CD14-positive monocyte (primary cell): ENCODE data around the gene ELOVL3. TPM values are rescaled to one million over a fixed set of nuclear protein-coding genes. Genes with fewer than 3 reads are reported as not detected.

ENCODE experiments used
- DNase-seq, 3 donors: peaks; one replicate each; pipeline ENCODE4 v3.0.0-alpha.2; 2011 to 2022
- H2AFZ ChIP-seq: 2 replicates; pipeline ENCODE4 v1.6.0; 2012; ENCODE audit warnings: mild to moderate bottlenecking, low read depth, low read length, inconsistent platforms; ENCODE audit not compliant: insufficient read depth, poor library complexity, severe bottlenecking
- H3K27ac ChIP-seq, 2 donors: 1 replicate in 1 of 2; 2 replicates in 1 of 2; pipeline ENCODE4 v1.5.1; 2012 to 2013; ENCODE audit warnings: low read length in 2 of 2, control low read depth in 1 of 2, inconsistent platforms in 1 of 2, low read depth in 1 of 2, mild to moderate bottlenecking in 1 of 2
- H3K27me3 ChIP-seq, 2 donors: one replicate each; pipeline versions ENCODE4 v1.6.0 to v1.6.1; 2011 to 2013; ENCODE audit warnings: low read length in 2 of 2; ENCODE audit not compliant: control insufficient read depth in 2 of 2, insufficient read depth in 2 of 2
- H3K36me3 ChIP-seq, 2 donors: replicated peaks in 1 of 2; 1 replicate in 1 of 2; 2 replicates in 1 of 2; pipeline versions ENCODE4 v1.5.1 to v1.6.1; 2012 to 2013; ENCODE audit warnings: low read length in 2 of 2, control low read depth in 1 of 2, inconsistent platforms in 1 of 2, mild to moderate bottlenecking in 1 of 2; ENCODE audit not compliant: insufficient read depth in 2 of 2, control insufficient read depth in 1 of 2
- H3K4me1 ChIP-seq, 2 donors: 1 replicate in 1 of 2; 2 replicates in 1 of 2; pipeline versions ENCODE4 v1.5.1 to v1.6.1; 2012 to 2013; ENCODE audit warnings: low read length in 2 of 2, control low read depth in 1 of 2, inconsistent platforms in 1 of 2, mild to moderate bottlenecking in 1 of 2, moderate library complexity in 1 of 2; ENCODE audit not compliant: insufficient read depth in 2 of 2, control insufficient read depth in 1 of 2
- H3K4me2 ChIP-seq: replicated peaks from 2 replicates; pipeline ENCODE3; 2012; ENCODE audit warnings: low read length, moderate library complexity, mild to moderate bottlenecking; ENCODE audit not compliant: poor library complexity, severe bottlenecking; ENCODE audit errors: extremely low read depth
- H3K4me3 ChIP-seq, 3 experiments: fragments of 200-600 bp in 1 of 3; sonication (generic) in 1 of 3; replicated peaks in 1 of 3; 1 replicate in 2 of 3; 2 replicates in 1 of 3; pipeline ENCODE4 v1.5.1; 2011 to 2013; ENCODE audit warnings: low read length in 3 of 3, mild to moderate bottlenecking in 3 of 3, control low read depth in 2 of 3, low read depth in 2 of 3, inconsistent platforms in 1 of 3, moderate library complexity in 1 of 3
- H3K79me2 ChIP-seq: 2 replicates; pipeline ENCODE4 v1.6.0; 2012; ENCODE audit warnings: mild to moderate bottlenecking, control low read depth, inconsistent platforms, low read length, moderate library complexity; ENCODE audit not compliant: insufficient read depth
- H3K9ac ChIP-seq: 2 replicates; pipeline ENCODE4 v1.6.0; 2017; ENCODE audit warnings: low read length, mild to moderate bottlenecking; ENCODE audit not compliant: insufficient read depth, poor library complexity, severe bottlenecking
- H3K9me3 ChIP-seq, 2 donors: replicated peaks in 1 of 2; 1 replicate in 1 of 2; 2 replicates in 1 of 2; pipeline versions ENCODE4 v1.5.1 to v1.6.1; 2012 to 2013; ENCODE audit warnings: low read length in 2 of 2, control low read depth in 1 of 2; ENCODE audit not compliant: control insufficient read depth in 1 of 2, insufficient read depth in 1 of 2
- H4K20me1 ChIP-seq: 2 replicates; pipeline ENCODE4 v1.6.0; 2012; ENCODE audit warnings: mild to moderate bottlenecking, low read length, control low read depth, moderate library complexity; ENCODE audit not compliant: insufficient read depth
- H3K27ac Mint-ChIP-seq, 7 donors: one replicate each; pipeline ENCODE4 v1.8.0; 2020; ENCODE audit warnings: mild to moderate bottlenecking in 7 of 7, mixed read lengths in 7 of 7, moderate library complexity in 6 of 7, inconsistent platforms in 2 of 7
- H3K27me3 Mint-ChIP-seq, 3 donors: one replicate each; pipeline ENCODE4 v1.8.0; 2021 to 2022; ENCODE audit warnings: low read depth in 3 of 3, mild to moderate bottlenecking in 3 of 3, mixed read lengths in 3 of 3, moderate library complexity in 3 of 3, inconsistent platforms in 1 of 3
- H3K36me3 Mint-ChIP-seq, 2 donors: one replicate each; pipeline ENCODE4 v1.8.0; 2020; ENCODE audit warnings: mixed read lengths in 2 of 2, inconsistent platforms in 1 of 2, mild to moderate bottlenecking in 1 of 2
- H3K4me1 Mint-ChIP-seq: one replicate; pipeline ENCODE4 v1.8.0; 2020; ENCODE audit warnings: mild to moderate bottlenecking, mixed read lengths
- H3K4me3 Mint-ChIP-seq, 2 donors: one replicate each; pipeline ENCODE4 v1.8.0; 2020; ENCODE audit warnings: mild to moderate bottlenecking in 2 of 2, mixed read lengths in 2 of 2, moderate library complexity in 1 of 2
- H3K9me3 Mint-ChIP-seq, 7 donors: one replicate each; pipeline ENCODE4 v1.8.0; 2020 to 2022; ENCODE audit warnings: mixed read lengths in 7 of 7, mild to moderate bottlenecking in 6 of 7, moderate library complexity in 6 of 7, inconsistent platforms in 2 of 7
- WGBS: methylation state at CpG from one replicate; pipeline ENCODE4 v1.1.5; 2013; ENCODE audit warnings: missing lambda C conversion rate; ENCODE audit not compliant: insufficient coverage; 5-methylcytosine and 5-hydroxymethylcytosine counted together
- intact Hi-C, 2 donors: fragments of 100-400 bp; cut with micrococcal nuclease; formaldehyde crosslinking; loops; one replicate each; pipeline versions ENCODE4 v1.15.0 to v1.15.1; 2023
- polyA plus RNA-seq, 3 donors: library from polyadenylated mRNA; depleted of rRNA in 1 of 3; unstranded in 2 of 3; stranded (reverse) in 1 of 3; fragments of 300-500 nt in 2 of 3; fragments of >200 nt in 1 of 3; fragmentation: Illumina TruSeq in 2 of 3; gene quantifications; 1 replicate in 2 of 3; 2 replicates in 1 of 3; pipeline ENCODE4 v1.2.3, GENCODE V29; 2012 to 2021
- TF ChIP-seq, protein P1 (sequence below): fragments of 200-600 bp; IDR thresholded peaks from one replicate; pipeline ENCODE4 v1.8.0; 2022; ENCODE audit warnings: antibody characterized with exemption, mild to moderate bottlenecking

ELOVL3 gene
- polyA plus RNA-seq, 3 donors: 1.5 to 3.2 (median 2.2) TPM

GRCh38 chr10:102222797-102223196 lies 3.3 kb upstream of the ELOVL3 start:
- intact Hi-C loops: loop anchor here in 1 of 2 donors (10.0 kb wide), 1 partner anchor 282 kb away; the partner anchor contains the start of genes ACTR1A and SUFU
- Histone ChIP-seq H3K4me1 (peaks cover 22 to 24% of the 10 kb centered on the region in 2 donors), H4K20me1 (peaks cover 3% of the 10 kb centered on the region), H3K4me3 (no peak overlapping the region), H3K27ac (no peak overlapping the region), H3K9me3 (no peaks in the 10 kb centered on the region), H3K9ac (no peak overlapping the region), H3K27me3 (peaks cover 0 to 4% of the 10 kb centered on the region in 2 donors), H3K79me2 (no peaks in the 10 kb centered on the region), H3K4me2 (no peak overlapping the region), H2AFZ (no peak overlapping the region), H3K36me3 (no peaks in the 10 kb centered on the region)
- peaks cover 6 to 27% (median 22%) of the 10 kb centered on the region in 3 donors for H3K27me3 Mint-ChIP-seq
- H3K36me3 Mint-ChIP-seq: no peaks in the 10 kb centered on the region
- no peak for DNase-seq
- no peaks in the 10 kb centered on the region for H3K9me3 Mint-ChIP-seq
- H3K4me3 Mint-ChIP-seq: no peak overlapping the region
- 97% methylated on average over 3 of the region's 5 CpGs for WGBS
- TF ChIP-seq, protein P1, sequence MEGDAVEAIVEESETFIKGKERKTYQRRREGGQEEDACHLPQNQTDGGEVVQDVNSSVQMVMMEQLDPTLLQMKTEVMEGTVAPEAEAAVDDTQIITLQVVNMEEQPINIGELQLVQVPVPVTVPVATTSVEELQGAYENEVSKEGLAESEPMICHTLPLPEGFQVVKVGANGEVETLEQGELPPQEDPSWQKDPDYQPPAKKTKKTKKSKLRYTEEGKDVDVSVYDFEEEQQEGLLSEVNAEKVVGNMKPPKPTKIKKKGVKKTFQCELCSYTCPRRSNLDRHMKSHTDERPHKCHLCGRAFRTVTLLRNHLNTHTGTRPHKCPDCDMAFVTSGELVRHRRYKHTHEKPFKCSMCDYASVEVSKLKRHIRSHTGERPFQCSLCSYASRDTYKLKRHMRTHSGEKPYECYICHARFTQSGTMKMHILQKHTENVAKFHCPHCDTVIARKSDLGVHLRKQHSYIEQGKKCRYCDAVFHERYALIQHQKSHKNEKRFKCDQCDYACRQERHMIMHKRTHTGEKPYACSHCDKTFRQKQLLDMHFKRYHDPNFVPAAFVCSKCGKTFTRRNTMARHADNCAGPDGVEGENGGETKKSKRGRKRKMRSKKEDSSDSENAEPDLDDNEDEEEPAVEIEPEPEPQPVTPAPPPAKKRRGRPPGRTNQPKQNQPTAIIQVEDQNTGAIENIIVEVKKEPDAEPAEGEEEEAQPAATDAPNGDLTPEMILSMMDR: no peak
- H3K4me1 Mint-ChIP-seq: peaks cover 24% of the 10 kb centered on the region
- no peak overlapping the region for H3K27ac Mint-ChIP-seq

DNA sequence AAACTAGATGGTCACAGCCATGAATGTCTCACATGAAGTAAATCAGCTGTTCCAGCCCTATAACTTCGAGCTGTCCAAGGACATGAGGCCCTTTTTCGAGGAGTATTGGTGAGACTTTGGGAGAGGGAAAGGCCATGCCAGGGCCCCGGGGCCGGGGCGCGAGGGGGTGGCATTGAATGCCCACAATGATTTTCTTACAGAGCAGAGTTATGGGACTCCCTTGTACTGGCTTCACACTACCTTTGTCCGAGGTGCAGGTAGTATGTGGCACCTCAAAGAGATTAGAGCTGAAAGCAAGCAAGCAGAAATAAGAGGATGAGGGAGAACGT lies 407 bp downstream of the ELOVL3 start:
- H4K20me1 ChIP-seq: peaks cover 10% of the 10 kb centered on the region
- H3K4me3 ChIP-seq: peak overlapping the region; percentile 30 to 78 (median 51)
- H3K27me3 ChIP-seq: peaks cover 12 to 18% of the 10 kb centered on the region in 2 donors
- TF ChIP-seq, protein P1: no peak
- intact Hi-C loops: loop anchor here in 1 of 2 donors (2.0 to 10.0 kb wide), 2 partner anchors 18 to 278 kb away; partner anchors contain the start of genes ACTR1A, GBF1 and SUFU
- H3K36me3 Mint-ChIP-seq: peaks cover 12 to 13% of the 10 kb centered on the region in 2 donors
- H3K9me3 ChIP-seq: peaks cover 0 to 2% of the 10 kb centered on the region in 2 donors
- peaks cover 0 to 8% (median 0%) of the 10 kb centered on the region in 7 donors for H3K9me3 Mint-ChIP-seq
- no peaks in the 10 kb centered on the region for H3K79me2 ChIP-seq
- H3K36me3 ChIP-seq: peaks cover 7% of the 10 kb centered on the region in 2 donors
- peaks cover 20 to 34% (median 29%) of the 10 kb centered on the region in 3 donors for H3K27me3 Mint-ChIP-seq
- peak overlapping the region; percentile 81 to 96 (median 93) for H3K27ac Mint-ChIP-seq
- peak overlapping the region; percentile 52 to 60 for H3K27ac ChIP-seq
- peak overlapping the region; percentile 77 for H2AFZ ChIP-seq
- peak overlapping the region; percentile 88 for H3K4me2 ChIP-seq
- H3K4me3 Mint-ChIP-seq: peak overlapping the region; percentile 84 to 95
- peaks cover 46 to 51% of the 10 kb centered on the region in 2 donors for H3K4me1 ChIP-seq
- H3K4me1 Mint-ChIP-seq: peaks cover 53% of the 10 kb centered on the region
- no peak for DNase-seq
- H3K9ac ChIP-seq: peak overlapping the region; percentile 19
- WGBS: 41% methylated on average over 3 of the region's 8 CpGs
